Stimulated activated memory B cell treated with anti-CD40 and anti-IgM and Interleukin-4, amounts not matched to agents 10 μg/mL and 1 μg/mL and 100 μg/mL, for 72 hours (primary cell): Measurements from ENCODE around the gene PRR14L.
"Not testable (repeated sequence)": the region's sequence is repeated elsewhere in the genome, so short reads cannot be mapped to it uniquely, and the experiment has no call there.

Source experiments
- ATAC-seq: fragments of 150-1000 bp; cut with Tn5 transposase; 2 replicates; pipeline ENCODE4 v1.10.0; 2021
- H3K27ac Mint-ChIP-seq: one replicate; pipeline ENCODE4 v1.8.0; 2022; ENCODE audit warnings: mild to moderate bottlenecking, mixed read lengths
- H3K27me3 Mint-ChIP-seq: one replicate; pipeline ENCODE4 v1.8.0; 2022; ENCODE audit warnings: mixed read lengths
- H3K36me3 Mint-ChIP-seq: one replicate; pipeline ENCODE4 v1.8.0; 2022; ENCODE audit warnings: mixed read lengths
- H3K4me1 Mint-ChIP-seq: one replicate; pipeline ENCODE4 v1.8.0; 2022; ENCODE audit warnings: mixed read lengths
- H3K4me3 Mint-ChIP-seq: one replicate; pipeline ENCODE4 v1.8.0; 2022; ENCODE audit warnings: mild to moderate bottlenecking, moderate library complexity, mixed read lengths
- H3K9me3 Mint-ChIP-seq: one replicate; pipeline ENCODE4 v1.8.0; 2022; ENCODE audit warnings: mixed read lengths

Gene PRR14L

DNA sequence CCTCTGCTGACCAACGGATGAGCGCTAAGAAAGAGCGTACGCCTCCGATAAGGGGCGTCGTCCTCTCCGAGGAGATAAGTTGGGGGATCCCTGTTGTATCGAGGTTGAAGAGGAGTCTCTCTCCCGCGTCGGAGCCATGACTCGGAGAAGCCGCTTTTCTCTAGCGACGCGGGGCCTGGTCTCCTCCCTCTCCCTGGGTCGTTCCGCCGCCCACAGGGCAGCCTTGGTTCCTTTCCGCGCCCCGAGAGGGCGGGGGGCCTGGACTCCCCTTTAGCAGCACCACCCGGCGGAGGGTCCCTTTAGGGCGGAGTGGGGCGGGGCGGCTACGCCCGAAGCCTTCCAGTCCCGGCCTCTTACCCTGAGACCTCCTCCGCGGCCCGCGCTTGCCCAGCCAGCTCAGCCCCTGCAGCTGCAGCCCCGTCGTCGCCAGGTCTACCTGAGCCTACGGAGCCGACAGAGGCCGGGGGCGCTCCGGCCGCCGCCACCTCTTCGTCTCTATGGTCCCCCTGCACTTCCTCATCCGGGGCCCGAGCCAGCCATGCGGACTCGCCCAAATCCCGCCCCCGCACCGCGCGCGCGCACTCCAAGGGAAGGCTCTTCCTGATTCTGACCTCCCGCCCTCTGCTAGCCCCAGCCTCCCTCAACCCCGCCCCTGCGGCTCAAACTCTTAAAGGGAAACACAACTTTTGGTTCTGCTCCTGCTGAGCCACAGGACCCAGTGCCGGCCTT lies at the start of gene PRR14L:
TSS of gene PRR14L (minus strand) at position 497 of the 729 bp plus-strand sequence. CDS start 11,272 bp downstream, outside the sequence.
- H3K27ac Mint-ChIP-seq: peak within 1 kb of the TSS; percentile 79
- H3K9me3 Mint-ChIP-seq: no peaks in the 10 kb centered on the region
- H3K4me3 Mint-ChIP-seq: peak within 1 kb of the TSS; percentile 83
- ATAC-seq: peak; percentile 88
- no peaks in the 10 kb centered on the region for H3K27me3 Mint-ChIP-seq
- H3K4me1 Mint-ChIP-seq: peaks cover 54% of the 10 kb centered on the region
- H3K36me3 Mint-ChIP-seq: peaks cover 9% of the 10 kb centered on the region

- H3K36me3 Mint-ChIP-seq: peaks cover 47% of the 10 kb centered on the region
- ATAC-seq, H3K4me1 Mint-ChIP-seq, H3K27ac Mint-ChIP-seq, H3K9me3 Mint-ChIP-seq, H3K4me3 Mint-ChIP-seq, H3K27me3 Mint-ChIP-seq: not testable (repeated sequence)
Observed at GRCh38 chr22:31799358-31799757, 49.4 kb upstream of the PRR14L start.

GRCh38 chr22:31790240-31790639 lies 40.3 kb upstream of the PRR14L start:
- peak overlapping the region; percentile 78 for H3K27ac Mint-ChIP-seq
- ATAC-seq: peak; percentile 89

DNA sequence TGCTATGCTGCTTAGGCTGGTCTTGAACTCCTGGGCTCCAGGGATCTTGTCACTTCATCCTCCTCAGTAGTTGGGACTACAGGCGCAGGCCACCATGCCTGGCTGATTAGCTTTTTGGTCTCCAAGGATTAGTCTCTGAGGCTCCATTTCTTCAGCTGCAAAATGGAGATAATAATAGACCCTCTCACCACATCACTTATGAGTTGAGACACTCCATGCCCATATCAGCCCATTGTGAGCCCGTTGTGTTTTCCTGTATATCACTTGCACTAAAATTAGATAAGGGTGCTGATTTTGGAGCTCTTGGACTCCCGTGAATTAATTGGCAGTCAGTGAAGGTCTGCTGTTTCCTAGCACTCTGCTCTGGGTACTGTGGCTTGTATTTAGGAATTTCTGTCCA lies 39.9 kb upstream of the PRR14L start:
- Mint-ChIP-seq H3K36me3 (peaks cover 6% of the 10 kb centered on the region), H3K27me3 (no peaks in the 10 kb centered on the region), H3K4me1 (peaks cover 30% of the 10 kb centered on the region), H3K27ac (peak overlapping the region; percentile 78), H3K4me3 (peak overlapping the region; percentile 31), H3K9me3 (no peaks in the 10 kb centered on the region)
- no peak for ATAC-seq

More at GRCh38 chr22:31790240-31790639, 40.3 kb upstream of the PRR14L start:
- Mint-ChIP-seq H3K27me3 (no peaks in the 10 kb centered on the region), H3K4me1 (peaks cover 30% of the 10 kb centered on the region), H3K36me3 (peaks cover 6% of the 10 kb centered on the region), H3K4me3 (peak overlapping the region; percentile 31), H3K9me3 (no peaks in the 10 kb centered on the region)

GRCh38 chr22:31776231-31776630 lies 26.3 kb upstream of the PRR14L start:
- no peaks in the 10 kb centered on the region for H3K9me3 Mint-ChIP-seq
- no peaks in the 10 kb centered on the region for H3K4me1 Mint-ChIP-seq
- ATAC-seq: no peak
- no peaks in the 10 kb centered on the region for H3K27me3 Mint-ChIP-seq
- H3K36me3 Mint-ChIP-seq: peaks cover 42% of the 10 kb centered on the region
- no peak overlapping the region for H3K4me3 Mint-ChIP-seq
- H3K27ac Mint-ChIP-seq: no peak overlapping the region

- Mint-ChIP-seq H3K4me1 (peaks cover 8% of the 10 kb centered on the region), H3K9me3 (no peaks in the 10 kb centered on the region), H3K27ac (no peak overlapping the region), H3K4me3 (no peak overlapping the region), H3K36me3 (peaks cover 37% of the 10 kb centered on the region), H3K27me3 (no peaks in the 10 kb centered on the region)
- no peak for ATAC-seq
Observed at GRCh38 chr22:31773416-31773815, 23.5 kb upstream of the PRR14L start.

DNA sequence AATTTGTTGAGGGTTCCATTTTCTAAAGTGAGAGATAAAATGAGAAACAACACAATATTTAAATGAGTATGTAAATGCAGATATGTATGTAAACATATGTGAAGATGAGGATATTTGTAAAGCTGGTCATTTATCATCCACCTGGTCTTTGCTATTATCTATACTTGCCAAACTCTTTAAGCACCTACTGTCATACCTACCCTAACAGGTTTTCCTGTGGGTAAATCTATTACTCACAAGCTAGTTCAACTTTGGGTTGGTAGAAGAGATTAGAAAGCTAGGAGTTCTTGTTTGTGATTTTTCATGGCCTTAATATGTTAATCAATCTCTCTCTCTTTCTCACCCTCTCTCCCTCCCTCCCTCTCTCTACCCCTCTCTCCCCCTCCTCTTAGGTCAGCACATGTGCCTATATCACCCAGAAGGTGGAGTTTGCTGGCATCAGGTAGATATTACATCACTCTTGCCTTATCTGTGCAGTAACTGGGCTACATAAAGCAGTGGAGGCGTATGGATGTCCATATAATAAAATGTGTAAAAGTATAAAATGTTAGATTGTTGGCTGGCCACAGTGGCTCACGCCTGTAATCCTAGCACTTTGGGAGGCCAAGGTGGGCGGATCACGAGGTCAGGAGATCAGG lies 18.6 kb upstream of the PRR14L start:
- H3K36me3 Mint-ChIP-seq: peaks cover 50% of the 10 kb centered on the region
- no peak overlapping the region for H3K4me3 Mint-ChIP-seq
- H3K27ac Mint-ChIP-seq: peak overlapping the region; percentile 65
- H3K4me1 Mint-ChIP-seq: peaks cover 8% of the 10 kb centered on the region
- no peaks in the 10 kb centered on the region for H3K27me3 Mint-ChIP-seq
- ATAC-seq: no peak
- H3K9me3 Mint-ChIP-seq: no peaks in the 10 kb centered on the region

DNA sequence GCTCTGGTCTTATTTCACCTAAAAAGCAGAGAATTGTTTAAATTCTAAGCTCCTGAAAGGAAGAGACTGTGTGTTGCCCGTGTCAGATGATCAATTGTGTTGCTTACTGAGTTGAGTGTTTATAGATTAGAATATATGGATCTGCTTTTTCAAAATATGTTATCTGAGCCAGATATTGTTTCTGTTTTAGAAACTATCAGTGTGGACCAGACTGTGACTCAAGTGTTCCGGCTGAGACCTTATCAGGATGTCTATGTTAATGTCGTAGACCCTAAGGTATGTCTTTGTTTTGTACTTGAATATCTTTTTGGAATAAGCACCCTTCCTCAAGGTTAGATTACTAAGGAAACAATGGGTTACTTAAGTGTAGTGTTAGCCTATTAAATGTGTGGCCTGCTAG lies 14.9 kb upstream of the PRR14L start:
- H3K4me1 Mint-ChIP-seq: peaks cover 8% of the 10 kb centered on the region
- ATAC-seq: no peak
- no peak overlapping the region for H3K27ac Mint-ChIP-seq
- H3K27me3 Mint-ChIP-seq: no peaks in the 10 kb centered on the region
- peaks cover 55% of the 10 kb centered on the region for H3K36me3 Mint-ChIP-seq
- no peak overlapping the region for H3K4me3 Mint-ChIP-seq
- H3K9me3 Mint-ChIP-seq: no peaks in the 10 kb centered on the region

GRCh38 chr22:31758860-31759259 lies 8.9 kb upstream of the PRR14L start:
- Mint-ChIP-seq H3K4me1 (peaks cover 21% of the 10 kb centered on the region), H3K36me3 (peaks cover 14% of the 10 kb centered on the region)
- not testable (repeated sequence) for H3K9me3 Mint-ChIP-seq, ATAC-seq, H3K27me3 Mint-ChIP-seq, H3K27ac Mint-ChIP-seq, H3K4me3 Mint-ChIP-seq

GRCh38 chr22:31757265-31757664 lies 7.3 kb upstream of the PRR14L start:
- ATAC-seq: no peak
- Mint-ChIP-seq H3K4me1 (peaks cover 33% of the 10 kb centered on the region), H3K27ac (no peak overlapping the region), H3K36me3 (peaks cover 8% of the 10 kb centered on the region), H3K9me3 (no peaks in the 10 kb centered on the region), H3K27me3 (no peaks in the 10 kb centered on the region), H3K4me3 (no peak overlapping the region)

GRCh38 chr22:31754813-31755212 lies 4.9 kb upstream of the PRR14L start:
- Mint-ChIP-seq H3K4me3 (peak overlapping the region; percentile 82), H3K4me1 (peaks cover 41% of the 10 kb centered on the region), H3K36me3 (no peaks in the 10 kb centered on the region), H3K27ac (peak overlapping the region; percentile 96), H3K27me3 (no peaks in the 10 kb centered on the region), H3K9me3 (no peaks in the 10 kb centered on the region)
- ATAC-seq: no peak

DNA sequence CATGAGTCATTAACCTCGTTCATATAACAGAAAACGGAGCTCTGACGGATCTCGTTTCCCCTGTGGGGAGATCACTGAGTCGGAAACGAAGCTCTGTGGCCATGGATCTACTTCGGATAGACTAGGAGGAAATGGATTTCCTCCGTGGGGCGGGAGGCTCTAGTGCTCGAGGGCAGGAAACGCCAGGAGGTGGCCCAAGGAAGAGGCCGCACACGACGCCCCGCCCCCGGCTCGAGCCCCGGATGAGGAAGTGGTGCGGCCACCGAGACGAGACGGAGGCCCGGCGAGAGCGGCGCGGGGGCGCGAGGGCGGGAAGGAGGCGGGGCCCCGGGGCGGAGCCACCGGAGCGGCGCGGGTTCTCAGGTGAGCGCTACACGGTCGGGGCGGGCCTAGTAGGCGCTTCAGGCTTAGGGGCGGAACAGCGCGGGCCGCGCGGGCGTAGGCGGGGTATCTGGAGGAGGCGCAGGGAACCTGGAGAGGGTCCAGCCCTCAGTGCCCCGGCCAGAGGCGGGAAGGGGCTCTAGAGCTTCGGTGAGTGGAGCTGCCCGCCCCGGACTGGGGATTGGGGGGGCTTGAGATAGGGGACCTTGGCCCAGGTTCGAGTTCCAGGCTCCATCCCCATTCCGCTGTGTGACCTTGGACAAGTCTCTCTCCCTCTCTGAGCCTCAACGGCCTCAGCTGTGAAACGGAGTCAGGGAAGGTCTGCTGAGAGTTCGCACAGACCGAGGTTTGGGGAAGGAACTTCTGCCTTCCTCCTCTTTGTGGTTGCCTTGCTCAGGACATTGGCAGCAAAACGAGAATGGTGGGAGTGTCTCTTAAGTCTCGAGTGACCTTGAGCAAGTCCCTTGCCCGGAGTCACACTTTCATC lies 3.9 kb upstream of the PRR14L start, which contains the start of gene DEPDC5:
TSS of gene DEPDC5 (plus strand) at position 386 of the 868 bp plus-strand sequence. CDS start 903 bp downstream, outside the sequence.
- Mint-ChIP-seq H3K27ac (peak within 1 kb of the TSS; percentile 96), H3K9me3 (no peaks in the 10 kb centered on the region), H3K36me3 (no peaks in the 10 kb centered on the region), H3K27me3 (no peaks in the 10 kb centered on the region), H3K4me3 (peak within 1 kb of the TSS; percentile 82), H3K4me1 (peaks cover 46% of the 10 kb centered on the region)
- peak; percentile 91 for ATAC-seq

- Mint-ChIP-seq H3K27me3 (no peaks in the 10 kb centered on the region), H3K4me1 (peaks cover 54% of the 10 kb centered on the region)
Observed at GRCh38 chr22:31753005-31753633, 3.2 kb upstream of the PRR14L start.

GRCh38 chr22:31752096-31752847 lies 2.3 kb upstream of the PRR14L start:
- H3K36me3 Mint-ChIP-seq: peaks cover 7% of the 10 kb centered on the region
- ATAC-seq: no peak

More at GRCh38 chr22:31753005-31753633, 3.2 kb upstream of the PRR14L start:
- Mint-ChIP-seq H3K27ac (peak overlapping the region; percentile 96), H3K4me3 (peak overlapping the region; percentile 82), H3K9me3 (no peaks in the 10 kb centered on the region), H3K36me3 (no peaks in the 10 kb centered on the region)
- ATAC-seq: peak; percentile 21

More at GRCh38 chr22:31752096-31752847, 2.3 kb upstream of the PRR14L start:
- Mint-ChIP-seq H3K27ac (peak overlapping the region; percentile 96), H3K4me3 (no peak overlapping the region), H3K9me3 (no peaks in the 10 kb centered on the region), H3K27me3 (no peaks in the 10 kb centered on the region), H3K4me1 (peaks cover 62% of the 10 kb centered on the region)
